Stimulated activated CD8-positive, alpha-beta memory T cell treated with anti-CD3 and anti-CD28 coated beads, Interleukin-7, amount 100 ng/mL, for 48 hours (primary cell): Measurements from ENCODE around the gene FCGR1A.
A peak's percentile ranks its signal among the peaks of the same experiment; 100 is the strongest.
"Not testable (repeated sequence)": the region's sequence is repeated elsewhere in the genome, so short reads cannot be mapped to it uniquely, and the experiment has no call there.

Experiments
- DNase-seq, 2 donors: peaks; one replicate each; pipeline ENCODE4 v3.0.0-alpha.2; 2020; ENCODE audit warnings: low read depth in 1 of 2; ENCODE audit errors: extremely low read depth in 1 of 2

The FCGR1A gene

GRCh38 chr1:149775510-149776147, 6.9 kb upstream of the FCGR1A start:
- DNase-seq, result not testable (repeated sequence)

- DNase-seq, result not testable (repeated sequence)
These were observed 5.4 kb upstream of the FCGR1A start for GRCh38 chr1:149777084-149777483.

- DNase-seq, result not testable (repeated sequence)
These were observed 4.2 kb upstream of the FCGR1A start for GRCh38 chr1:149778313-149778712.

- peak in 1 of 2 donors; percentile 10 for DNase-seq
These were observed 995 bp upstream of the FCGR1A start for GRCh38 chr1:149781413-149781984.

GRCh38 chr1:149783289-149783688, 795 bp downstream of the FCGR1A start:
- not testable (repeated sequence) for DNase-seq

- DNase-seq, result not testable (repeated sequence)
These were observed 1.4 kb downstream of the FCGR1A start for GRCh38 chr1:149783868-149784267.

- not testable (repeated sequence) for DNase-seq
These were observed 5.4 kb downstream of the FCGR1A start for GRCh38 chr1:149787688-149788451.

GRCh38 chr1:149792502-149792901, 10.0 kb downstream of the FCGR1A start:
- DNase-seq, result peak in 1 of 2 donors; percentile 26

GRCh38 chr1:149792912-149793515, 10.5 kb downstream of the FCGR1A start:
- DNase-seq, result peak; percentile 55 to 67

GRCh38 chr1:149793885-149794284, 11.4 kb downstream of the FCGR1A start:
- not testable (repeated sequence) for DNase-seq

- not testable (repeated sequence) for DNase-seq
These were observed 19.1 kb downstream of the FCGR1A start for GRCh38 chr1:149801628-149802027.

GRCh38 chr1:149804417-149805080, 22.1 kb downstream of the FCGR1A start:
- DNase-seq, result not testable (repeated sequence)

- DNase-seq, result not testable (repeated sequence)
These were observed 28.4 kb downstream of the FCGR1A start for GRCh38 chr1:149810697-149811405.

GRCh38 chr1:149811514-149811889, 29.0 kb downstream of the FCGR1A start:
- peak in 1 of 2 donors; percentile 30 for DNase-seq

GRCh38 chr1:149811890-149812829, 29.7 kb downstream of the FCGR1A start:
- DNase-seq, result peak; percentile 58 to 73

GRCh38 chr1:149812893-149813801, 30.7 kb downstream of the FCGR1A start:
- DNase-seq, result peak; percentile 24

GRCh38 chr1:149820387-149820786, 37.9 kb downstream of the FCGR1A start:
- not testable (repeated sequence) for DNase-seq

- DNase-seq, result not testable (repeated sequence)
These were observed 44.1 kb downstream of the FCGR1A start for GRCh38 chr1:149826555-149826954.
